ENCODE measurements around the gene SLIT1.

Gene SLIT1

GRCh38 chr10:97222326-97222961 is 36.7 kb upstream of the SLIT1 start:
- H3K4me3 ChIP-seq (ENCODE audit: low read depth in 1 of 2, low read length in 2 of 2), result no peak overlapping the region
- H3K27me3 ChIP-seq (ENCODE audit: control insufficient read depth in 1 of 2, insufficient read depth in 2 of 2, low read length in 2 of 2), result no peaks in the 10 kb centered on the region
- peaks cover 0 to 11% of the 10 kb centered on the region in 2 donors for H3K4me1 ChIP-seq (ENCODE audit: control insufficient read depth in 1 of 2, insufficient read depth in 2 of 2, low read length in 2 of 2)
- no peak overlapping the region for H3K9ac ChIP-seq (ENCODE audit: low read depth in 1 of 2, low read length in 2 of 2)
- no peak overlapping the region for H3K27ac ChIP-seq (ENCODE audit: low read depth, low read length)
- H3K9me3 ChIP-seq (ENCODE audit: control insufficient read depth in 1 of 2, low read length in 2 of 2), result no peaks in the 10 kb centered on the region
- peaks cover 11 to 18% of the 10 kb centered on the region in 2 donors for H3K36me3 ChIP-seq (ENCODE audit: control insufficient read depth in 1 of 2, insufficient read depth in 2 of 2, low read length in 2 of 2)

- no peak overlapping the region for H3K9ac ChIP-seq (ENCODE audit: low read depth in 1 of 2, low read length in 2 of 2)
- peaks cover 8 to 15% of the 10 kb centered on the region in 2 donors for H3K36me3 ChIP-seq (ENCODE audit: control insufficient read depth in 1 of 2, insufficient read depth in 2 of 2, low read length in 2 of 2)
- H3K9me3 ChIP-seq (ENCODE audit: control insufficient read depth in 1 of 2, low read length in 2 of 2), result no peaks in the 10 kb centered on the region
- no peaks in the 10 kb centered on the region for H3K4me1 ChIP-seq (ENCODE audit: control insufficient read depth in 1 of 2, insufficient read depth in 2 of 2, low read length in 2 of 2)
- H3K27ac ChIP-seq (ENCODE audit: low read depth, low read length), result no peak overlapping the region
- H3K4me3 ChIP-seq (ENCODE audit: low read depth in 1 of 2, low read length in 2 of 2), result no peak overlapping the region
- H3K27me3 ChIP-seq (ENCODE audit: control insufficient read depth in 1 of 2, insufficient read depth in 2 of 2, low read length in 2 of 2), result no peaks in the 10 kb centered on the region
Measured at GRCh38 chr10:97220355-97220754, 34.6 kb upstream of the SLIT1 start.

DNA sequence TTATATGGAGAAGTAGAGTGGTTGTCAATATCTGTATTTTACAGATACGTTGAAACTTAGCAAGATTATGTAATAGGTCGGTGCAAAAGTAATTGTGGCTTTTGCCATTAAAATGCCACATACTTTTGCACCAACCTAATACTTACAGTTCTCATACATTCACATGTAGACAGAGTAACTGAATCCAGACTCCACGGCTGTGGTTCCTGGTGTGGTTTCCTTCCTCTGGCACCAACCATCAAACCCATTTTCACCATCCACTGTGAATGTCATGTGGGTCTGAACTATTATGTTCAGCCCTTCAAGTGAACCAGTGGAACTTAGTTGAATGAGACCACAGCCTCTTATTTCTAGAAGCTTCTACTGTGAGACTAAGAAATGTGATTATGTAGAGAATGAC is 31.5 kb upstream of the SLIT1 start:
- H3K36me3 ChIP-seq (ENCODE audit: control insufficient read depth in 1 of 2, insufficient read depth in 2 of 2, low read length in 2 of 2), result peaks cover 0 to 3% of the 10 kb centered on the region in 2 donors
- H3K4me1 ChIP-seq (ENCODE audit: control insufficient read depth in 1 of 2, insufficient read depth in 2 of 2, low read length in 2 of 2), result no peaks in the 10 kb centered on the region
- H3K9me3 ChIP-seq (ENCODE audit: control insufficient read depth in 1 of 2, low read length in 2 of 2), result no peaks in the 10 kb centered on the region
- H3K4me3 ChIP-seq (ENCODE audit: low read depth in 1 of 2, low read length in 2 of 2), result no peak overlapping the region
- H3K27me3 ChIP-seq (ENCODE audit: control insufficient read depth in 1 of 2, insufficient read depth in 2 of 2, low read length in 2 of 2), result no peaks in the 10 kb centered on the region
- no peak overlapping the region for H3K9ac ChIP-seq (ENCODE audit: low read depth in 1 of 2, low read length in 2 of 2)
- no peak overlapping the region for H3K27ac ChIP-seq (ENCODE audit: low read depth, low read length)

DNA sequence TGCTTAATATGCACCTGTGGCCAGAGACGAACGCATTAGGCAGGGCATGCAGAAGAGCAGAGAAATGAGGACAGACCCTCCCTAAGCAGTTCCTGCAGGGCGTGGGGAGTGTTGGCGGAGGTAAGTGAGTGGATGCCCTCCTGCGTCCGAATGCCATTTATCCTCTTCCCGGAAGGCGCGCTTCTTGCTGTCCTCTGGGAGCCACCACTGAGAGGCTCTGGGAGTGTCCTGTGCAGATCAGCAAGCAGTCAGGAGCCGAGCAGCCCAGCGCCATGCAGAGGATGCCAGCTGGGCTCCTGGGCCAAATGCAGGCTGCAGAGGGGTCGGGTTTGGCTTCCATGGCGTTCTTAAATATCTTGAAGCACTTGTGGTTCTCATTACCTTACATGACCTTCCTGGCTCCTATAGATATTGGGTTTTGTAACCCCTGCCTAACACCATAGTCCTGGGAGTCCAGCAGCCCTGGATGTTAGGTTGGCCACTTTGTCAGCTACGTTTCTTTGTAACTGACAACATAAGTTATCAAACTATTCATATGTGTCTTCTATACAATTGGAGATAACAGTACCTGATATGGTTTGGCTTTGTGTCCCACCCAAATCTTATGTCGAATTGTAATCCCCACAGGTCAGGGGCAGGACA is 30.0 kb upstream of the SLIT1 start:
- Histone ChIP-seq H3K9ac (ENCODE audit: low read depth in 1 of 2, low read length in 2 of 2) (no peak overlapping the region), H3K36me3 (ENCODE audit: control insufficient read depth in 1 of 2, insufficient read depth in 2 of 2, low read length in 2 of 2) (no peaks in the 10 kb centered on the region), H3K4me1 (ENCODE audit: control insufficient read depth in 1 of 2, insufficient read depth in 2 of 2, low read length in 2 of 2) (no peaks in the 10 kb centered on the region), H3K4me3 (ENCODE audit: low read depth in 1 of 2, low read length in 2 of 2) (no peak overlapping the region), H3K27me3 (ENCODE audit: control insufficient read depth in 1 of 2, insufficient read depth in 2 of 2, low read length in 2 of 2) (no peaks in the 10 kb centered on the region), H3K27ac (ENCODE audit: low read depth, low read length) (no peak overlapping the region), H3K9me3 (ENCODE audit: control insufficient read depth in 1 of 2, low read length in 2 of 2) (no peaks in the 10 kb centered on the region)

- H3K36me3 ChIP-seq (ENCODE audit: control insufficient read depth in 1 of 2, insufficient read depth in 2 of 2, low read length in 2 of 2), result no peaks in the 10 kb centered on the region
- H3K9ac ChIP-seq (ENCODE audit: low read depth in 1 of 2, low read length in 2 of 2), result no peak overlapping the region
- H3K27me3 ChIP-seq (ENCODE audit: control insufficient read depth in 1 of 2, insufficient read depth in 2 of 2, low read length in 2 of 2), result no peaks in the 10 kb centered on the region
- no peak overlapping the region for H3K27ac ChIP-seq (ENCODE audit: low read depth, low read length)
- no peaks in the 10 kb centered on the region for H3K4me1 ChIP-seq (ENCODE audit: control insufficient read depth in 1 of 2, insufficient read depth in 2 of 2, low read length in 2 of 2)
- H3K9me3 ChIP-seq (ENCODE audit: control insufficient read depth in 1 of 2, low read length in 2 of 2), result no peaks in the 10 kb centered on the region
- H3K4me3 ChIP-seq (ENCODE audit: low read depth in 1 of 2, low read length in 2 of 2), result no peak overlapping the region
Measured at GRCh38 chr10:97213431-97213830, 27.7 kb upstream of the SLIT1 start.

DNA sequence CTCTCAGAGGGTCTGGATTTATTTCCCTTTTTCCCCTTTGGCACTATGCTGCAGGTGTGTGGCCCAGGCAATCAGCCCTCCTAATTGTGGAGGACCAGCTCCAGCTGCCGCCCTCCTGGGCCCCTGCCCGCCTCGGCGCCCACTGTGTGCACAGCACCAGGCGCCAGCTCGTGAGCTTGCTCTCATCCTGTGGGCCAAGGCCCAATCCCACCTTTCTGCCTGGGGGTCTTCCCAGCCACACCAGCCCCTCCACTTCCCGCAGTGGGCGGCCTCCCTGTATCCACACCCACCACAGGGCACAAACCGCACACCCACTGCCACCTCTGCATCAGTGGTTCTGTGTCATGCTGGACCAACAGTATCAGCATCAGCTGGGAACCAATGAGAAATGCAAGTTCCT is 25.5 kb upstream of the SLIT1 start:
- Histone ChIP-seq H3K9ac (ENCODE audit: low read depth in 1 of 2, low read length in 2 of 2) (no peak overlapping the region), H3K4me1 (ENCODE audit: control insufficient read depth in 1 of 2, insufficient read depth in 2 of 2, low read length in 2 of 2) (no peaks in the 10 kb centered on the region), H3K4me3 (ENCODE audit: low read depth in 1 of 2, low read length in 2 of 2) (no peak overlapping the region), H3K27ac (ENCODE audit: low read depth, low read length) (no peak overlapping the region), H3K27me3 (ENCODE audit: control insufficient read depth in 1 of 2, insufficient read depth in 2 of 2, low read length in 2 of 2) (no peaks in the 10 kb centered on the region), H3K9me3 (ENCODE audit: control insufficient read depth in 1 of 2, low read length in 2 of 2) (no peaks in the 10 kb centered on the region), H3K36me3 (ENCODE audit: control insufficient read depth in 1 of 2, insufficient read depth in 2 of 2, low read length in 2 of 2) (no peaks in the 10 kb centered on the region)

GRCh38 chr10:97210543-97210960 is 24.8 kb upstream of the SLIT1 start:
- H3K9ac ChIP-seq (ENCODE audit: low read depth in 1 of 2, low read length in 2 of 2), result no peak overlapping the region
- no peaks in the 10 kb centered on the region for H3K9me3 ChIP-seq (ENCODE audit: control insufficient read depth in 1 of 2, low read length in 2 of 2)
- H3K4me3 ChIP-seq (ENCODE audit: low read depth in 1 of 2, low read length in 2 of 2), result no peak overlapping the region
- no peaks in the 10 kb centered on the region for H3K4me1 ChIP-seq (ENCODE audit: control insufficient read depth in 1 of 2, insufficient read depth in 2 of 2, low read length in 2 of 2)
- no peak overlapping the region for H3K27ac ChIP-seq (ENCODE audit: low read depth, low read length)
- no peaks in the 10 kb centered on the region for H3K27me3 ChIP-seq (ENCODE audit: control insufficient read depth in 1 of 2, insufficient read depth in 2 of 2, low read length in 2 of 2)
- H3K36me3 ChIP-seq (ENCODE audit: control insufficient read depth in 1 of 2, insufficient read depth in 2 of 2, low read length in 2 of 2), result no peaks in the 10 kb centered on the region

GRCh38 chr10:97207756-97208346 is 22.1 kb upstream of the SLIT1 start:
- H3K27ac ChIP-seq (ENCODE audit: low read depth, low read length), result no peak overlapping the region
- no peak overlapping the region for H3K9ac ChIP-seq (ENCODE audit: low read depth in 1 of 2, low read length in 2 of 2)
- H3K36me3 ChIP-seq (ENCODE audit: control insufficient read depth in 1 of 2, insufficient read depth in 2 of 2, low read length in 2 of 2), result no peaks in the 10 kb centered on the region
- H3K9me3 ChIP-seq (ENCODE audit: control insufficient read depth in 1 of 2, low read length in 2 of 2), result no peaks in the 10 kb centered on the region
- no peak overlapping the region for H3K4me3 ChIP-seq (ENCODE audit: low read depth in 1 of 2, low read length in 2 of 2)
- H3K27me3 ChIP-seq (ENCODE audit: control insufficient read depth in 1 of 2, insufficient read depth in 2 of 2, low read length in 2 of 2), result no peaks in the 10 kb centered on the region
- H3K4me1 ChIP-seq (ENCODE audit: control insufficient read depth in 1 of 2, insufficient read depth in 2 of 2, low read length in 2 of 2), result no peaks in the 10 kb centered on the region

DNA sequence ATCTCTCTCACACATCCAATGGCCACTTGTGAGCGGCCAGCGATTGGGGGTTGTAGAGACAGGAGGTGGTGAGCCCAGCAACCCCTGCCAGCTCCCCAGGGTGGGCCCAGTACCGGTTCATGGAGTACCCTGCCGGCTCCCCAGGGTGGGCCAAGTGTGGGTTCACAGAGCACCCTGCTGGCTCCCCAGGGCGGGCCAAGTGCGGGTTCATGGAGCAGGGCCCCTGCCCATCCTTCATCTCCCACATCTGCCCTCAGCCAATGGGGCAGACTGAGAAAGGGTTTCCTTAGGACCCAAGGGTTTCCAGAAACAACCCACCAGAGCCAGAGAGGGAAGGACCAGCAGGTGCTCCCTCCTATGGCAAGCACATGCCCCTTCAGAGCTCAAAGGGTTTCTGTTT is 21.4 kb upstream of the SLIT1 start:
- Histone ChIP-seq H3K9ac (ENCODE audit: low read depth in 1 of 2, low read length in 2 of 2) (no peak overlapping the region), H3K4me3 (ENCODE audit: low read depth in 1 of 2, low read length in 2 of 2) (no peak overlapping the region), H3K9me3 (ENCODE audit: control insufficient read depth in 1 of 2, low read length in 2 of 2) (no peaks in the 10 kb centered on the region), H3K27me3 (ENCODE audit: control insufficient read depth in 1 of 2, insufficient read depth in 2 of 2, low read length in 2 of 2) (no peaks in the 10 kb centered on the region), H3K27ac (ENCODE audit: low read depth, low read length) (no peak overlapping the region), H3K36me3 (ENCODE audit: control insufficient read depth in 1 of 2, insufficient read depth in 2 of 2, low read length in 2 of 2) (no peaks in the 10 kb centered on the region), H3K4me1 (ENCODE audit: control insufficient read depth in 1 of 2, insufficient read depth in 2 of 2, low read length in 2 of 2) (no peaks in the 10 kb centered on the region)

DNA sequence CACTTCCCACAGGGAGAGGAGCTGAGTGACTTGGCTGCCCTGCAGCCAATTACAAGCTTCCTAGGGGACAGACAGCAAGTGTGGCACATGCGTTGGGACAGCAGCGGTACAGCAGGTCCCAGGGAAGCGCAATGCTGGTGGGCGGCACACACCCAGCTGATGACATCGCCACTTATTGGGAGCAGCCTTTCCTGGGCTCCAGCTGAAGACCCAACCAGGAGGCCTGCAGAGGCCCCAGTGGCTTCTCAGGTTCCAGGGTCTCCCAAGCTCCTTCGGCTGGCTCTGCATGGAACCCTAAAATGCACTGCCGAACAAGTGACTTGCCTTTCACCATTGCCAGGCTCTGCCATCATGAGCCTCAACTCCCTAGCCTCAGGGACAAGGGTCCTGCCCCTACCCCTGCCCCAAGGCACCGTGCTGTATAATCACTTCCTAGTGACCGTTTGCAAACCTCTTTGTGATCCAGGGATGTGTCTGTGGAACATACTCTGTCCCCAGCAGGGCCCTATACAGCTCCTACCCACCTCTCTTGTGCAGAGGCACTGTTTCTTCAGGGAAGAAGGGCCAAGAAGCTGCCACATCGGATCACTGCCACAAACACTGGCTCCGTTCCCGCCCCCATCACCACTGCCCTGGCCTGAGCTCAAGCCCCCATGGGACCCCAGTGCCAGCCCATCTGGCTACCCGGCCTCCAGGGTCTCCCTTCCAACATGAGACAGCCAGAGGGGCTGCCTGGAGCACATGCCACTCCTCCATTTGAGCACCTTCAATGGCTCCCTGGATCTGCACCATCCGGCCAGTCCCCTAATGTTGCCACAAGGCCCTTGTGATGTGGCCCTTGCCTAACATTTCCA is 19.3 kb upstream of the SLIT1 start:
- H3K9me3 ChIP-seq (ENCODE audit: control insufficient read depth in 1 of 2, low read length in 2 of 2), result no peaks in the 10 kb centered on the region
- no peak overlapping the region for H3K9ac ChIP-seq (ENCODE audit: low read depth in 1 of 2, low read length in 2 of 2)
- H3K4me1 ChIP-seq (ENCODE audit: control insufficient read depth in 1 of 2, insufficient read depth in 2 of 2, low read length in 2 of 2), result no peaks in the 10 kb centered on the region
- H3K36me3 ChIP-seq (ENCODE audit: control insufficient read depth in 1 of 2, insufficient read depth in 2 of 2, low read length in 2 of 2), result no peaks in the 10 kb centered on the region
- H3K27me3 ChIP-seq (ENCODE audit: control insufficient read depth in 1 of 2, insufficient read depth in 2 of 2, low read length in 2 of 2), result no peaks in the 10 kb centered on the region
- no peak overlapping the region for H3K4me3 ChIP-seq (ENCODE audit: low read depth in 1 of 2, low read length in 2 of 2)
- H3K27ac ChIP-seq (ENCODE audit: low read depth, low read length), result no peak overlapping the region
